Measurements from ENCODE around the gene NEK4.
A peak's percentile ranks its signal among the peaks of the same experiment; 100 is the strongest.

The NEK4 gene

DNA sequence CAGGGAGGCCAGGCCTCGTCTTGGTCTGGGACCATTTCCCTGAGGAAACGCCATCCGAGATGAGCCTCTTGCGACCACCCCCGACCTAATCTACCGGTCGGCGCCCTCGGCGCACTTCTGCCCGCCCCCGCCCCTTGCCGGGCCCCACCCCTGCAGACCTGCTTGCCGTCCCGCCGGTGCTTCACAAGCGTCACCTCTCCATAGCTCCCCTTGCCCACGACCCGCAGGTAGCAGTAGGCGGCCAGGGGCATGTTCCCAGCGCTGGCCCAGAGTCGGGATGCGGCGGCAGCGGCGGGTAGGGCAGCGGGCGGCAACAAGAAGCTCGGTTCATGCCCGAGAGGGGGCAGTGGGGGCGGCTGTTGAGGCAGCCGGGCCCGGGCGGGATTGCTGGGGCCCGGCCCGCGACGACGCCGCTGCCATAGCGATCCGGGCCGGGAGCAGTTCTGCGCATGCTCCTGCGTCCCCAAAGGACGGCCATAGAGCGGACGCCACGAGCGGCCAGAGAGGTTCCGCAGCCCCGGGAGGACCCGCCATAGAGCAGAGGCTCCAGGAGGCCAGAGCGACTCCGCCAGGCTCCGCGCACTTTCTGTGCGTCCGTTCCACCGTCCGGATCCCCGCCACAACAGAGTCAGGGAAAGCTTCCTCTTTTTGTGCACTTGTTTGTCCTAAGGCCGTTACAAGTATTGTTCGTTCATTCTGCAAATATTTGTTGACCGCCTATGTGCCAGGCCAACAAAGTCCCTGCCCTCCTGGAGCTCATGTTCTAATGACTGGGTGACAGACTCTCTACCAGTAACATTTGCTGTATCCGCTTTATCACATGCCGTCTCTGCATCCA, at the start of gene NEK4 (continued):
- TF ChIP-seq ZNF48 (tag by site-specific recombination; IDR thresholded peaks at IDR 0.05) (no peak), ZNF792 (tag by site-specific recombination; IDR thresholded peaks at IDR 0.05) (no peak), ZFP3 (tag by site-specific recombination; IDR thresholded peaks at IDR 0.05; ENCODE audit: low read depth) (no peak), ZNF221 (tag by site-specific recombination; IDR thresholded peaks at IDR 0.05; ENCODE audit: borderline replicate concordance) (no peak), WT1 (tag by site-specific recombination; IDR thresholded peaks at IDR 0.05) (no peak), ZNF530 (tag by site-specific recombination; IDR thresholded peaks at IDR 0.05; ENCODE audit: low read depth) (no peak), KLF1 (tag by site-specific recombination; IDR thresholded peaks at IDR 0.05) (0 out of 2 replicates have a peak, but pooled peaks have one; percentile 18), REPIN1 (tag by site-specific recombination; IDR thresholded peaks at IDR 0.05; ENCODE audit: low read depth) (no peak), ZSCAN16 (tag by site-specific recombination; IDR thresholded peaks at IDR 0.05) (no peak), ZNF514 (tag by site-specific recombination; IDR thresholded peaks at IDR 0.05) (no peak), ZBTB8A (tag by site-specific recombination; IDR thresholded peaks at IDR 0.05) (peak; percentile 57), ZXDB (tag by site-specific recombination; IDR thresholded peaks at IDR 0.05) (peak; percentile 73), ZNF560 (tag by site-specific recombination; IDR thresholded peaks at IDR 0.05; ENCODE audit: borderline replicate concordance) (no peak), ZNF214 (tag by site-specific recombination; IDR thresholded peaks at IDR 0.05; ENCODE audit: borderline replicate concordance) (no peak), ZNF394 (tag by site-specific recombination; IDR thresholded peaks at IDR 0.05; ENCODE audit: borderline replicate concordance) (peak; percentile 34; the same call in 1 of the 2 replicates), ZNF175 (tag by site-specific recombination; IDR thresholded peaks at IDR 0.05) (no peak), ZNF239 (tag by site-specific recombination; IDR thresholded peaks at IDR 0.05) (no peak), ZNF248 (tag by site-specific recombination; IDR thresholded peaks at IDR 0.05) (no peak), ZNF544 (tag by site-specific recombination; IDR thresholded peaks at IDR 0.05) (no peak), ZNF529 (tag by site-specific recombination; IDR thresholded peaks at IDR 0.05; ENCODE audit: insufficient replicate concordance) (no peak), TCF7L2 (IDR thresholded peaks at IDR 0.05; ENCODE audit: borderline replicate concordance, low read depth, low read length) (no peak)
- TF ChIP-seq, protein P1, sequence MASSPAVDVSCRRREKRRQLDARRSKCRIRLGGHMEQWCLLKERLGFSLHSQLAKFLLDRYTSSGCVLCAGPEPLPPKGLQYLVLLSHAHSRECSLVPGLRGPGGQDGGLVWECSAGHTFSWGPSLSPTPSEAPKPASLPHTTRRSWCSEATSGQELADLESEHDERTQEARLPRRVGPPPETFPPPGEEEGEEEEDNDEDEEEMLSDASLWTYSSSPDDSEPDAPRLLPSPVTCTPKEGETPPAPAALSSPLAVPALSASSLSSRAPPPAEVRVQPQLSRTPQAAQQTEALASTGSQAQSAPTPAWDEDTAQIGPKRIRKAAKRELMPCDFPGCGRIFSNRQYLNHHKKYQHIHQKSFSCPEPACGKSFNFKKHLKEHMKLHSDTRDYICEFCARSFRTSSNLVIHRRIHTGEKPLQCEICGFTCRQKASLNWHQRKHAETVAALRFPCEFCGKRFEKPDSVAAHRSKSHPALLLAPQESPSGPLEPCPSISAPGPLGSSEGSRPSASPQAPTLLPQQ (tag by site-specific recombination; IDR thresholded peaks at IDR 0.05): peak; percentile 81
- TF ChIP-seq, protein P2, sequence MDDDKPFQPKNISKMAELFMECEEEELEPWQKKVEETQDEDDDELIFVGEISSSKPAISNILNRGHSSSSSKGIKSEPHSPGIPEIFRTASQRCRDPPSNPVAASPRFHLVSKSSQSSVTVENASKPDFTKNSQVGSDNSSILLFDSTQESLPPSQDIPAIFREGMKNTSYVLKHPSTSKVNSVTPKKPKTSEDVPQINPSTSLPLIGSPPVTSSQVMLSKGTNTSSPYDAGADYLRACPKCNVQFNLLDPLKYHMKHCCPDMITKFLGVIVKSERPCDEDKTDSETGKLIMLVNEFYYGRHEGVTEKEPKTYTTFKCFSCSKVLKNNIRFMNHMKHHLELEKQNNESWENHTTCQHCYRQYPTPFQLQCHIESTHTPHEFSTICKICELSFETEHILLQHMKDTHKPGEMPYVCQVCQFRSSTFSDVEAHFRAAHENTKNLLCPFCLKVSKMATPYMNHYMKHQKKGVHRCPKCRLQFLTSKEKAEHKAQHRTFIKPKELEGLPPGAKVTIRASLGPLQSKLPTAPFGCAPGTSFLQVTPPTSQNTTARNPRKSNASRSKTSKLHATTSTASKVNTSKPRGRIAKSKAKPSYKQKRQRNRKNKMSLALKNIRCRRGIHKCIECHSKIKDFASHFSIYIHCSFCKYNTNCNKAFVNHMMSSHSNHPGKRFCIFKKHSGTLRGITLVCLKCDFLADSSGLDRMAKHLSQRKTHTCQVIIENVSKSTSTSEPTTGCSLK (tag by site-specific recombination; IDR thresholded peaks at IDR 0.05): no peak
- TF ChIP-seq, protein P3, sequence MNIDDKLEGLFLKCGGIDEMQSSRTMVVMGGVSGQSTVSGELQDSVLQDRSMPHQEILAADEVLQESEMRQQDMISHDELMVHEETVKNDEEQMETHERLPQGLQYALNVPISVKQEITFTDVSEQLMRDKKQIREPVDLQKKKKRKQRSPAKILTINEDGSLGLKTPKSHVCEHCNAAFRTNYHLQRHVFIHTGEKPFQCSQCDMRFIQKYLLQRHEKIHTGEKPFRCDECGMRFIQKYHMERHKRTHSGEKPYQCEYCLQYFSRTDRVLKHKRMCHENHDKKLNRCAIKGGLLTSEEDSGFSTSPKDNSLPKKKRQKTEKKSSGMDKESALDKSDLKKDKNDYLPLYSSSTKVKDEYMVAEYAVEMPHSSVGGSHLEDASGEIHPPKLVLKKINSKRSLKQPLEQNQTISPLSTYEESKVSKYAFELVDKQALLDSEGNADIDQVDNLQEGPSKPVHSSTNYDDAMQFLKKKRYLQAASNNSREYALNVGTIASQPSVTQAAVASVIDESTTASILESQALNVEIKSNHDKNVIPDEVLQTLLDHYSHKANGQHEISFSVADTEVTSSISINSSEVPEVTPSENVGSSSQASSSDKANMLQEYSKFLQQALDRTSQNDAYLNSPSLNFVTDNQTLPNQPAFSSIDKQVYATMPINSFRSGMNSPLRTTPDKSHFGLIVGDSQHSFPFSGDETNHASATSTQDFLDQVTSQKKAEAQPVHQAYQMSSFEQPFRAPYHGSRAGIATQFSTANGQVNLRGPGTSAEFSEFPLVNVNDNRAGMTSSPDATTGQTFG (tag by site-specific recombination; IDR thresholded peaks at IDR 0.05; ENCODE audit: borderline replicate concordance): no peak
- TF ChIP-seq, protein P4, sequence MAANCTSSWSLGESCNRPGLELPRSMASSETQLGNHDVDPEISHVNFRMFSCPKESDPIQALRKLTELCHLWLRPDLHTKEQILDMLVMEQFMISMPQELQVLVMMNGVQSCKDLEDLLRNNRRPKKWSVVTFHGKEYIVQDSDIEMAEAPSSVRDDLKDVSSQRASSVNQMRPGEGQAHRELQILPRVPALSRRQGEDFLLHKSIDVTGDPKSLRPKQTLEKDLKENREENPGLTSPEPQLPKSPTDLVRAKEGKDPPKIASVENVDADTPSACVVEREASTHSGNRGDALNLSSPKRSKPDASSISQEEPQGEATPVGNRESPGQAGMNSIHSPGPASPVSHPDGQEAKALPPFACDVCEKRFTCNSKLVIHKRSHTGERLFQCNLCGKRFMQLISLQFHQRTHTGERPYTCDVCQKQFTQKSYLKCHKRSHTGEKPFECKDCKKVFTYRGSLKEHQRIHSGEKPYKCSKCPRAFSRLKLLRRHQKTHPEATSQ (tag by site-specific recombination; IDR thresholded peaks at IDR 0.05): no peak
- TF ChIP-seq, protein P5, sequence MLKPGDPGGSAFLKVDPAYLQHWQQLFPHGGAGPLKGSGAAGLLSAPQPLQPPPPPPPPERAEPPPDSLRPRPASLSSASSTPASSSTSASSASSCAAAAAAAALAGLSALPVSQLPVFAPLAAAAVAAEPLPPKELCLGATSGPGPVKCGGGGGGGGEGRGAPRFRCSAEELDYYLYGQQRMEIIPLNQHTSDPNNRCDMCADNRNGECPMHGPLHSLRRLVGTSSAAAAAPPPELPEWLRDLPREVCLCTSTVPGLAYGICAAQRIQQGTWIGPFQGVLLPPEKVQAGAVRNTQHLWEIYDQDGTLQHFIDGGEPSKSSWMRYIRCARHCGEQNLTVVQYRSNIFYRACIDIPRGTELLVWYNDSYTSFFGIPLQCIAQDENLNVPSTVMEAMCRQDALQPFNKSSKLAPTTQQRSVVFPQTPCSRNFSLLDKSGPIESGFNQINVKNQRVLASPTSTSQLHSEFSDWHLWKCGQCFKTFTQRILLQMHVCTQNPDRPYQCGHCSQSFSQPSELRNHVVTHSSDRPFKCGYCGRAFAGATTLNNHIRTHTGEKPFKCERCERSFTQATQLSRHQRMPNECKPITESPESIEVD (tag by site-specific recombination; IDR thresholded peaks at IDR 0.05): no peak
- TF ChIP-seq, protein P6, sequence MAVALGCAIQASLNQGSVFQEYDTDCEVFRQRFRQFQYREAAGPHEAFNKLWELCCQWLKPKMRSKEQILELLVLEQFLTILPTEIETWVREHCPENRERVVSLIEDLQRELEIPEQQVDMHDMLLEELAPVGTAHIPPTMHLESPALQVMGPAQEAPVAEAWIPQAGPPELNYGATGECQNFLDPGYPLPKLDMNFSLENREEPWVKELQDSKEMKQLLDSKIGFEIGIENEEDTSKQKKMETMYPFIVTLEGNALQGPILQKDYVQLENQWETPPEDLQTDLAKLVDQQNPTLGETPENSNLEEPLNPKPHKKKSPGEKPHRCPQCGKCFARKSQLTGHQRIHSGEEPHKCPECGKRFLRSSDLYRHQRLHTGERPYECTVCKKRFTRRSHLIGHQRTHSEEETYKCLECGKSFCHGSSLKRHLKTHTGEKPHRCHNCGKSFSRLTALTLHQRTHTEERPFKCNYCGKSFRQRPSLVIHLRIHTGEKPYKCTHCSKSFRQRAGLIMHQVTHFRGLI (tag by site-specific recombination; IDR thresholded peaks at IDR 0.05): no peak
